ENCODE data around the gene KRT82. TPM values are rescaled to one million over a fixed set of nuclear protein-coding genes. Genes with fewer than 3 reads are reported as not detected.

Gene KRT82
- polyA plus RNA-seq, 1 of the 3 experiments (the other 2 are of a cell fraction) = not detected

GRCh38 chr12:52414936-52415335 lies 8.8 kb upstream of the KRT82 start:
- DNase-seq = no peak
- Histone ChIP-seq H3F3A (replicated peaks; ENCODE audit: insufficient read depth) (no peaks in the 10 kb centered on the region), H3K4me1 (ENCODE audit: control insufficient read depth in 1 of 2, insufficient read depth in 2 of 2, low read depth in 1 of 2, low read length in 1 of 2) (peaks cover 0 to 5% of the 10 kb centered on the region in 2 experiments; a peak in 1 of 4 replicates), H3K36me3 (replicated peaks in 1 of 2; ENCODE audit: control insufficient read depth in 1 of 2, insufficient read depth in 2 of 2, low read length in 1 of 2) (no peaks in the 10 kb centered on the region), H3K27ac (ENCODE audit: low read depth in 2 of 2, low read length in 1 of 2) (no peak overlapping the region), H3K27me3 (ENCODE audit: insufficient read depth) (peaks cover 8% of the 10 kb centered on the region; the same call in 1 of the 2 replicates), H3K79me2 (ENCODE audit: insufficient read depth) (no peaks in the 10 kb centered on the region), H3K4me2 (no peak overlapping the region), H3K9me3 (no peaks in the 10 kb centered on the region), H4K20me1 (ENCODE audit: insufficient read depth) (no peaks in the 10 kb centered on the region), H2AFZ (ENCODE audit: low read depth) (no peak overlapping the region), H3K9ac (no peak overlapping the region), H3K4me3 (ENCODE audit: low read depth in 2 of 2, low read length in 1 of 2) (no peak overlapping the region), H3K9me2 (no peaks in the 10 kb centered on the region)
- POLR2A ChIA-PET = no interaction called here
- WGBS (ENCODE audit: low lambda C conversion rate) = 55% methylated on average over 2 of the region's 5 CpGs
- TF ChIP-seq USF2 (IDR thresholded peaks at IDR 0.05; ENCODE audit: borderline replicate concordance, low read depth, low read length) = no peak
- no peak for TF ChIP-seq PBX3 (IDR thresholded peaks at IDR 0.05)
- no peak for TF ChIP-seq EZH2phosphoT487 (IDR thresholded peaks at IDR 0.05; ENCODE audit: borderline replicate concordance, low read depth)
- TF ChIP-seq NRF1 (IDR thresholded peaks at IDR 0.05; ENCODE audit: low read depth, low read length) = no peak
- TF ChIP-seq RAD21 (IDR thresholded peaks at IDR 0.05; ENCODE audit: low read length) = no peak
- no peak for TF ChIP-seq TAF1 (IDR thresholded peaks at IDR 0.05; ENCODE audit: borderline replicate concordance, low read depth, low read length)
- TF ChIP-seq TCF12 (IDR thresholded peaks at IDR 0.05) = no peak
- TF ChIP-seq FOXM1 (IDR thresholded peaks at IDR 0.05; ENCODE audit: low read depth) = no peak
- no peak for TF ChIP-seq REST (IDR thresholded peaks at IDR 0.05; ENCODE audit: low read depth, low read length)
- no peak for TF ChIP-seq GABPA (IDR thresholded peaks at IDR 0.05; ENCODE audit: low read depth)
- TF ChIP-seq RXRA (IDR thresholded peaks at IDR 0.05; ENCODE audit: borderline replicate concordance, low read depth) = no peak
- TF ChIP-seq SMC3 (IDR thresholded peaks at IDR 0.05; ENCODE audit: low read depth, low read length) = no peak
- no peak for TF ChIP-seq FOSL2 (IDR thresholded peaks at IDR 0.05; ENCODE audit: borderline replicate concordance, low read depth)
- TF ChIP-seq RCOR1 (IDR thresholded peaks at IDR 0.05; ENCODE audit: low read length) = no peak
- no peak for TF ChIP-seq GATA2 (CRISPR knock-in tag; IDR thresholded peaks at IDR 0.05)
- no peak for TF ChIP-seq POLR2AphosphoS5 (IDR thresholded peaks at IDR 0.05; ENCODE audit: low read depth, low read length)
- CTCF ChIA-PET = interaction anchor here (0.6 to 1.8 kb wide), 3 partner anchors 43 to 296 kb away, joined by 3 to 9 read pairs (median 3); no protein-coding TSS in a partner anchor

Measured in SK-N-SH (cell line).